Measurements from ENCODE around the gene ZCCHC24. TPM values are rescaled to one million over a fixed set of nuclear protein-coding genes. Genes with fewer than 3 reads are reported as not detected.

Gene ZCCHC24
- total RNA-seq, 1 donor from 2014 or later, result 5.9 TPM

- Mint-ChIP-seq H3K27me3 (ENCODE audit: insufficient read depth, low read depth) (peaks cover 4% of the 10 kb centered on the region), H3K4me1 (peaks cover 13% of the 10 kb centered on the region), H3K36me3 (no peaks in the 10 kb centered on the region), H3K27ac (no peak overlapping the region), H3K4me3 (no peak overlapping the region), H3K9me3 (no peaks in the 10 kb centered on the region)
- Histone ChIP-seq H2AFZ (replicated peaks) (no peak overlapping the region), H3K36me3 (no peaks in the 10 kb centered on the region), H3K79me2 (ENCODE audit: low read depth) (no peaks in the 10 kb centered on the region), H3K9ac (no peak overlapping the region), H3K27me3 (no peaks in the 10 kb centered on the region), H3K4me3 (no peak overlapping the region), H3F3A (ENCODE audit: low read depth) (peaks cover 3% of the 10 kb centered on the region), H4K20me1 (ENCODE audit: low read depth) (no peaks in the 10 kb centered on the region), H3K9me3 (ENCODE audit: low read depth) (no peaks in the 10 kb centered on the region), H3K4me1 (no peaks in the 10 kb centered on the region), H3K4me2 (no peak overlapping the region), H3K27ac (no peak overlapping the region)
- TF ChIP-seq CTCF (IDR thresholded peaks at IDR 0.05), result no peak
- no peak for TF ChIP-seq EZH2phosphoT487 (IDR thresholded peaks at IDR 0.05)
- TF ChIP-seq EZH2 (IDR thresholded peaks at IDR 0.05), result no peak
- no peak for DNase-seq (ENCODE audit: low spot score)
These were observed 65.1 kb downstream of the ZCCHC24 start for GRCh38 chr10:79380125-79380945.

GRCh38 chr10:79379512-79380124, 65.8 kb downstream of the ZCCHC24 start:
- Histone ChIP-seq H4K20me1 (ENCODE audit: low read depth) (no peaks in the 10 kb centered on the region), H3K4me1 (no peaks in the 10 kb centered on the region), H2AFZ (replicated peaks) (no peak overlapping the region), H3K4me2 (no peak overlapping the region), H3K27ac (no peak overlapping the region), H3K9ac (no peak overlapping the region), H3K9me3 (ENCODE audit: low read depth) (no peaks in the 10 kb centered on the region), H3K27me3 (no peaks in the 10 kb centered on the region), H3F3A (ENCODE audit: low read depth) (peaks cover 3% of the 10 kb centered on the region), H3K36me3 (no peaks in the 10 kb centered on the region), H3K79me2 (ENCODE audit: low read depth) (no peaks in the 10 kb centered on the region), H3K4me3 (no peak overlapping the region)
- Mint-ChIP-seq H3K27me3 (ENCODE audit: insufficient read depth, low read depth) (peaks cover 5% of the 10 kb centered on the region), H3K36me3 (no peaks in the 10 kb centered on the region), H3K27ac (no peak overlapping the region), H3K4me3 (no peak overlapping the region), H3K9me3 (no peaks in the 10 kb centered on the region), H3K4me1 (peaks cover 17% of the 10 kb centered on the region)
- no peak for TF ChIP-seq CTCF (IDR thresholded peaks at IDR 0.05)
- no peak for TF ChIP-seq EZH2phosphoT487 (IDR thresholded peaks at IDR 0.05)
- no peak for TF ChIP-seq EZH2 (IDR thresholded peaks at IDR 0.05)
- DNase-seq (ENCODE audit: low spot score), result no peak

GRCh38 chr10:79378647-79379511, 66.5 kb downstream of the ZCCHC24 start:
- H3K9me3 Mint-ChIP-seq, result no peaks in the 10 kb centered on the region
- no peak overlapping the region for H3K27ac ChIP-seq
- no peaks in the 10 kb centered on the region for H3K36me3 Mint-ChIP-seq

More at GRCh38 chr10:79378647-79379511, 66.5 kb downstream of the ZCCHC24 start:
- no peaks in the 10 kb centered on the region for H3K9me3 ChIP-seq (ENCODE audit: low read depth)
- TF ChIP-seq EZH2 (IDR thresholded peaks at IDR 0.05) (no peak), CTCF (IDR thresholded peaks at IDR 0.05) (no peak), EZH2phosphoT487 (IDR thresholded peaks at IDR 0.05) (no peak)
- peaks cover 3% of the 10 kb centered on the region for H3F3A ChIP-seq (ENCODE audit: low read depth)
- Mint-ChIP-seq H3K27me3 (ENCODE audit: insufficient read depth, low read depth) (peaks cover 5% of the 10 kb centered on the region), H3K4me3 (no peak overlapping the region), H3K4me1 (peaks cover 18% of the 10 kb centered on the region), H3K27ac (no peak overlapping the region)
- no peaks in the 10 kb centered on the region for H3K36me3 ChIP-seq
- no peaks in the 10 kb centered on the region for H3K27me3 ChIP-seq
- H3K4me2 ChIP-seq, result no peak overlapping the region
- no peaks in the 10 kb centered on the region for H3K4me1 ChIP-seq
- no peak overlapping the region for H3K4me3 ChIP-seq
- DNase-seq (ENCODE audit: low spot score), result no peak
- no peaks in the 10 kb centered on the region for H3K79me2 ChIP-seq (ENCODE audit: low read depth)
- no peak overlapping the region for H3K9ac ChIP-seq
- no peaks in the 10 kb centered on the region for H4K20me1 ChIP-seq (ENCODE audit: low read depth)
- no peak overlapping the region for H2AFZ ChIP-seq (replicated peaks)
